HG03159 (cell line): ENCODE results near the gene IQSEC3.
"Not testable (repeated sequence)": the region's sequence is repeated elsewhere in the genome, so short reads cannot be mapped to it uniquely, and the experiment has no call there.

Experiments
- ATAC-seq: cut with Tn5 transposase; IDR thresholded peaks from one replicate; pipeline ENCODE4 v1.9.1; 2021; ENCODE audit warnings: mild to moderate bottlenecking, moderate library complexity; ENCODE audit not compliant: unreplicated experiment

Gene IQSEC3

GRCh38 chr12:109872-110271 is 43.3 kb downstream of the IQSEC3 start:
- no peak for ATAC-seq

- ATAC-seq: no peak
These were observed 45.3 kb downstream of the IQSEC3 start for GRCh38 chr12:111699-112493.

GRCh38 chr12:113347-113746 is 46.8 kb downstream of the IQSEC3 start:
- no peak for ATAC-seq

GRCh38 chr12:114626-115211 is 48.2 kb downstream of the IQSEC3 start:
- no peak for ATAC-seq

GRCh38 chr12:115518-115917 is 49.0 kb downstream of the IQSEC3 start:
- no peak for ATAC-seq

- ATAC-seq: no peak
These were observed 49.7 kb downstream of the IQSEC3 start for GRCh38 chr12:115960-116915.

- no peak for ATAC-seq
These were observed 50.7 kb downstream of the IQSEC3 start for GRCh38 chr12:117311-117710.

- no peak for ATAC-seq
These were observed 51.3 kb downstream of the IQSEC3 start for GRCh38 chr12:117816-118345.

- no peak for ATAC-seq
These were observed 52.0 kb downstream of the IQSEC3 start for GRCh38 chr12:118591-118990.

- ATAC-seq: no peak
These were observed 54.4 kb downstream of the IQSEC3 start for GRCh38 chr12:120951-121350.

- ATAC-seq: no peak
These were observed 55.1 kb downstream of the IQSEC3 start for GRCh38 chr12:121647-122046.

- no peak for ATAC-seq
These were observed 58.5 kb downstream of the IQSEC3 start for GRCh38 chr12:125075-125474.

- ATAC-seq: no peak
These were observed 59.0 kb downstream of the IQSEC3 start for GRCh38 chr12:125566-125965.

GRCh38 chr12:128079-128478 is 61.5 kb downstream of the IQSEC3 start:
- ATAC-seq: no peak

- ATAC-seq: no peak
These were observed 62.4 kb downstream of the IQSEC3 start for GRCh38 chr12:129001-129400.

GRCh38 chr12:130519-130918 is 64.0 kb downstream of the IQSEC3 start:
- ATAC-seq: no peak

- ATAC-seq: no peak
These were observed 64.4 kb downstream of the IQSEC3 start for GRCh38 chr12:131008-131407.

- ATAC-seq: no peak
These were observed 65.3 kb downstream of the IQSEC3 start for GRCh38 chr12:131732-132495.

- ATAC-seq: not testable (repeated sequence)
These were observed 67.2 kb downstream of the IQSEC3 start for GRCh38 chr12:133616-134232.

- ATAC-seq: no peak
These were observed 68.6 kb downstream of the IQSEC3 start for GRCh38 chr12:135138-135537.
